NCI-H1694 treated with DMSO at 0.1 percent for 48 hours (cell line): ENCODE data around the gene PHF12.

Source experiments
- DNase-seq: peaks from one replicate; lab custom pipeline; 2025; lab: John Stamatoyannopoulos, UW

Gene PHF12

DNA sequence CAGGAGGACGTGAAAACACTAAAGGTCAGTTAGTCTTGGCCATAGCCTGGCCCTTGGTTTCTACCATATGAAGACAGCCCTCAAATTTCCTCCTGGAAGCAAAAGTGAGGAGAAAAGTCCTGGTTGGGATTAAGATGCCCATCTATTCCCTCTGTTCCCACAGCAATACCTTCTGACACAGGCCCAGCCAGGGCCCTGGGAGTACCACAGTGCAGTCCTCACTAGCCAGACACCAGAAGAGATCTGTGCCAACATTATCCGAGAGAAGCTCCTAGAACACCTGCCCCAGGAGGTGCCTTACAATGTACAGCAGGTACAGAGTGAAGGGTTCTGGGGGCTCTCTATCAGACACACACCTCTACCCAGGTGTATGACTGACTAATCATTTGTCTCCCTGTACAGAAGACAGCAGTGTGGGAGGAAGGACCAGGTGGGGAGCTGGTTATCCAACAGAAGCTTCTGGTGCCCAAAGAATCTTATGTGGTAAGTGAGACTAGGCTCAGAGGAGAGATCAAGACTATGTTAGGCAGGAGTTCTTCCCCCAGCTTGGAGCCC is 92.4 kb downstream of the PHF12 start:
- no peak for DNase-seq

DNA sequence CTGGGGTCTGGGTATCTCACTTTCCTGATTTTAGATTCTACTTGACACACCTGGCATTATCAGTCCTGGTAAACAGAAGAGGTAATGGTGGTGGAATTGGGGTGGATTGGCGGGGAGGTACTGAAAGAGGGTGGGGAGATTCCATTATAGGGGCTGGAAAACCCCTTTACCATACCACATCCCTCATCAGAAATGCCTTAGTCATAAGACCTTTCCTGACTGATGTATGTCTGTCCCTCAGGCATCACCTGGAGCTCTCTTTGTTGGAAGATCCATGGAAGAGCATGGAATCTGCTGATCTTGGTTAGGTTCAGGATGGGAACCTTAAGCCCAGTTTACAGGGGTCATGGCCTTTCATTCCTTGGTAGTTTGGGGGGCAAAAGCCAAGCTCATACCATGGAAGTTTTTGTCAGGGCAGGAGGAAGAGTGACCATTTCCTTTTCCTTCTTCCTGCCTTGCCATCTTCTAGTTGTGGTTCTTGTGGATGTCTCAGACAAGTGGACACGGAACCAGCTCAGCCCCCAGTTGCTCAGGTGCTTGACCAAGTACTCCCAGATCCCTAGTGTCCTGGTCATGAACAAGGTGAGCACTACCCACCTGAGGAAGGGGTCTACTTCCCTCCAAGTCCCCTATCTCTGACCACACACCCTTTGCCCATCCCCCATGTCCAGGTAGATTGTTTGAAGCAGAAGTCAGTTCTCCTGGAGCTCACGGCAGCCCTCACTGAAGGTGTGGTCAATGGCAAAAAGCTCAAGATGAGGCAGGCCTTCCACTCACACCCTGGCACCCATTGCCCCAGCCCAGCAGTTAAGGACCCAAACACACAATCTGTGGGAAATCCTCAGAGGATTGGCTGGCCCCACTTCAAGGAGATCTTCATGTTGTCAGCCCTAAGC is 93.2 kb downstream of the PHF12 start:
- no peak for DNase-seq

DNA sequence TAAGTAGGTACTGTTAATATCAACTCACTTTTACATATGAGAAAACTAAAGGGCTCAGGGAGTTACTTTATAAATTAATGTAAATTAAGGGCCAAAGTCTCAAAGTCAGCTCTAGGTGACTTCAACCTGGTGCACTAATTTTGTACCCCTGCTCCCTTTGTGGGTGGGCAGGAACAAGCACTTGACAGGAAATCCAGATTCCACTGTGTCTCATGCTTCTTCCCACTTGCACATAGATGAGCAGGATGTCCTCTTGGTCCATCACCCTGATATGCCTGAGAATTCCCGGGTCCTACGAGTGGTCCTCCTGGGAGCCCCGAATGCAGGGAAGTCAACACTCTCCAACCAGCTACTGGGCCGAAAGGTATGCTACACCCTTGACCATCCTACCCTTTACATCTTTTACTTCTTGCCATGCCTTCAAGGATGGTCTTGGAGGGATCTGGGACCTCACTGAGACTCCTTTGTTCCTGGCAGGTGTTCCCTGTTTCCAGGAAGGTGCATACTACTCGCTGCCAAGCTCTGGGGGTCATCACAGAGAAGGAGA is 95.2 kb downstream of the PHF12 start:
- no peak for DNase-seq

- DNase-seq = no peak
Observed at GRCh38 chr17:28855336-28855679, 96.0 kb downstream of the PHF12 start.
